Skeletal muscle tissue (tissue), 4 donors: Measurements from ENCODE around the gene IL4I1. TPM values are rescaled to one million over a fixed set of nuclear protein-coding genes. Genes with fewer than 3 reads are reported as not detected.

ENCODE experiments used
- H3K27ac ChIP-seq: one replicate; pipeline ENCODE4 v1.7.0; 2013; ENCODE audit warnings: mild to moderate bottlenecking, low read depth, low read length, inconsistent platforms
- H3K27me3 ChIP-seq, 3 donors: one replicate each; pipeline ENCODE4 v1.7.0; 2013; ENCODE audit warnings: low read length in 3 of 3; ENCODE audit not compliant: control insufficient read depth in 3 of 3, insufficient read depth in 3 of 3
- H3K36me3 ChIP-seq, 3 donors: one replicate each; pipeline ENCODE4 v1.7.0; 2013; ENCODE audit warnings: low read length in 3 of 3; ENCODE audit not compliant: control insufficient read depth in 3 of 3, insufficient read depth in 3 of 3
- H3K4me1 ChIP-seq, 3 donors: one replicate each; pipeline ENCODE4 v1.7.0; 2013; ENCODE audit warnings: low read length in 3 of 3, mild to moderate bottlenecking in 3 of 3; ENCODE audit not compliant: control insufficient read depth in 3 of 3, insufficient read depth in 3 of 3
- H3K4me3 ChIP-seq, 3 donors: one replicate each; pipeline ENCODE4 v1.7.0; 2013; ENCODE audit warnings: low read length in 3 of 3
- H3K9ac ChIP-seq, 3 donors: one replicate each; pipeline ENCODE4 v1.7.0; 2013; ENCODE audit warnings: low read length in 3 of 3, mild to moderate bottlenecking in 3 of 3, moderate library complexity in 2 of 3, low read depth in 1 of 3
- H3K9me3 ChIP-seq, 3 donors: one replicate each; pipeline ENCODE4 v1.7.0; 2013; ENCODE audit warnings: low read length in 3 of 3; ENCODE audit not compliant: control insufficient read depth in 3 of 3
- total RNA-seq: library from RNA; depleted of rRNA; stranded (reverse); fragments of >200 nt; gene quantifications from one replicate; pipeline ENCODE4 v1.2.3, GENCODE V29; 2014
- donor health status: Osteomylitis.

Gene IL4I1
- total RNA-seq, 1 donor from 2014 or later: 0.52 TPM

DNA sequence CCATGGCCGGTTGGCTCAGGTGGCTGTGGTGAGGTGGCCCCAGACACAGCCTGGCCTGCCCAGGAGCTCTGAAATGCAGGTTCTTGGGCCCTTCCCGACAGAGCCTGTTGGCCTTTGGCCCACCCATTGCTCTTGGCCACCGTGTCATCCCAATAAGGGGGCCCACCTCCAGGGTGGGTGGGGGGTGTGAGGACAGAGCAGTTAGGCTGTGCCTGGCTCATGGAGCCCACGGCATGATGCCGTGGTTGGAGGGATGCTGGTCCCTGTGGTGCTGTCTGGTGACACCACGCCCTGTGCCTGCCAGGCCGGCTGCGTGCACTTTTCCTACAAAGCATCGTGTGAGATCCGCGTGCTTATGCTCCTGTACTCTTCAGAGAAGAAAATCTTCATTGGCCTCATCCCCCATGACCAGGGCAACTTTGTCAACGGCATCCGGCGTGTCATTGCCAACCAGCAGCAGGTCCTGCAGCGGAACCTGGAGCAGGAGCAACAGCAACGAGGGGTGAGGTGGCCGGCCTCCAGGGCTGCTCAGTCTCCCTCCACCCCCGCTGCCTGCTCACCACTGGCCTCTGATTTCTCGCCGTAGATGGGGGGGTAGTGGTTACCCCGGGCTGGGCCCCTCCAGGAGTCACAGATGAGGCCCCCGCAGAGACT is 36.9 kb downstream of the IL4I1 start:
- Histone ChIP-seq H3K9me3 (no peaks in the 10 kb centered on the region), H3K9ac (no peak overlapping the region), H3K4me1 (peaks cover under 1 to 13% (median 1%) of the 10 kb centered on the region in 3 donors), H3K36me3 (peaks cover 53 to 69% (median 68%) of the 10 kb centered on the region in 3 donors), H3K4me3 (no peak overlapping the region), H3K27ac (no peak overlapping the region), H3K27me3 (no peaks in the 10 kb centered on the region)

- Histone ChIP-seq H3K4me1 (peaks cover 7 to 17% (median 8%) of the 10 kb centered on the region in 3 donors), H3K27ac (no peak overlapping the region), H3K9me3 (no peaks in the 10 kb centered on the region), H3K36me3 (peaks cover 43 to 64% (median 61%) of the 10 kb centered on the region in 3 donors), H3K4me3 (no peak overlapping the region), H3K27me3 (no peaks in the 10 kb centered on the region), H3K9ac (peak overlapping the region in 1 of 3 donors; percentile 25)
Measured at GRCh38 chr19:49858088-49858985, 38.4 kb downstream of the IL4I1 start.

GRCh38 chr19:49857838-49858087 is 38.9 kb downstream of the IL4I1 start:
- H3K4me1 ChIP-seq: peaks cover 11 to 22% (median 12%) of the 10 kb centered on the region in 3 donors
- no peaks in the 10 kb centered on the region for H3K27me3 ChIP-seq
- no peak overlapping the region for H3K27ac ChIP-seq
- peak overlapping the region in 1 of 3 donors; percentile 25 for H3K9ac ChIP-seq
- H3K4me3 ChIP-seq: no peak overlapping the region
- H3K9me3 ChIP-seq: no peaks in the 10 kb centered on the region
- H3K36me3 ChIP-seq: peaks cover 39 to 61% (median 58%) of the 10 kb centered on the region in 3 donors

DNA sequence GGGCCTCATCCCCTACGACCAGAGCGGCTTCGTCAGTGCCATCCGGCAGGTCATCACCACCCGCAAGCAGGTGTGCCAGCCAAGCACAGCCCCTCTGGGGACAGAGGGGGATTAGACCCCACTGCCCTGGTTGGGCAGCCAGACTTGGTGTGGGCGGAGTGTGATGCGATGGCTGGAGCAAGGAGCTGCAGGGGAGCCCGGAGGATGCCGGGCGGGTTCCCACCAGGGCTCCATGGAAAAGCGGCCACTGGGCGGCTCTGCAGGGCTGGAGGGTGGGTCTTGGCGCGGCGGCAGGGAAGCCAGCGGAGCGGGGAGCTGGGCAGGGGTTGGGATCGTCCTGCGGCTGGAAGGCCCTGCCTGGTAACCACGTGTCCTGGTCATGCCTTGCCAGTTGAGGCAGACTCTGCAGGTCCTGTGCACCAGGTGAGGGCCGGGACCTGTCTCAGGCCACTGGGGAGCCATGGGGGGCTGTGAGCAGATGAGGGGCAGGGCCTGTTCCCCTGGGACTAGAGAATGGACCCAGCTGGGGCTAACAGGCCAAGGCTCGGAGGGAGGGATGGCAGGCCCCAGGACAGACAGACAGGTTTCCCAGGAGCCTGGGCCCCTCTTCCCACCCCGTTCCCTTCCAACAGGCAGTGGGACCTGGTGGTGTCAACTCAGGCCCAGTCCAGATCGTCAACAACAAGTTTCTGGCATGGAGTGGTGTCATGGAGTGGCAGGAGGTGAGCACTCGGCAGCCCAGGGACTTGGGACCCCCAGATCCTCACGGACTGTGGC is 39.4 kb downstream of the IL4I1 start:
- Histone ChIP-seq H3K9ac (peak overlapping the region in 1 of 3 donors; percentile 25), H3K27ac (no peak overlapping the region), H3K4me3 (no peak overlapping the region), H3K27me3 (no peaks in the 10 kb centered on the region), H3K36me3 (peaks cover 39 to 61% (median 58%) of the 10 kb centered on the region in 3 donors), H3K4me1 (peaks cover 16 to 27% (median 17%) of the 10 kb centered on the region in 3 donors), H3K9me3 (no peaks in the 10 kb centered on the region)

DNA sequence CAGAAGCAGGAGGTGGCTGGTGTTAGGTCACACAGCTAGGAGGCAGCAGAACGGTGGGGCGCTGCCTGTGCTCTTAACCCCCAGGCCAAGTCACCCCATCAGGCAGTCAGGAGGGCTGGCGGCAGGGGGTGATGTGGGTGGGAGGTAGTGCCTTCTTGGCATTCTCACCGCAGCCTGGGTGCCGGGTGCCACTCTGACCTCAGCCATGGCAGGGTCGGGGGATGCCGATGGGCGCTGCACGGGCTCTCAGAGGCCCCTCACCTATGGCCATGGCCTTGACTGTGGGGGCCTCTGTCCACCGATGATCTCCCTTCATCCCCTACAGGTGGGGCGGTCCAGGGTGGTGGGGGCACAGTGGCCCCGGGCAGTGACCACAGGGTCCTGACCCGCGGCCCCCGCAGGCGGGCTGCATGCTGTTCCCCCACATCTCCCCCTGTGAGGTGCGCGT is 40.1 kb downstream of the IL4I1 start:
- no peak overlapping the region for H3K4me3 ChIP-seq
- H3K4me1 ChIP-seq: peaks cover 21 to 32% (median 22%) of the 10 kb centered on the region in 3 donors
- H3K27ac ChIP-seq: no peak overlapping the region
- H3K9me3 ChIP-seq: no peaks in the 10 kb centered on the region
- H3K9ac ChIP-seq: no peak overlapping the region
- H3K27me3 ChIP-seq: no peaks in the 10 kb centered on the region
- peaks cover 39 to 57% (median 54%) of the 10 kb centered on the region in 3 donors for H3K36me3 ChIP-seq

- Histone ChIP-seq H3K9me3 (no peaks in the 10 kb centered on the region), H3K36me3 (peaks cover 39 to 53% (median 51%) of the 10 kb centered on the region in 3 donors), H3K4me1 (peaks cover 21 to 32% (median 22%) of the 10 kb centered on the region in 3 donors), H3K27me3 (no peaks in the 10 kb centered on the region), H3K4me3 (no peak overlapping the region), H3K9ac (peak overlapping the region in 2 of 3 donors; percentile 8 to 14), H3K27ac (no peak overlapping the region)
Measured at GRCh38 chr19:49855676-49856573, 40.8 kb downstream of the IL4I1 start.

DNA sequence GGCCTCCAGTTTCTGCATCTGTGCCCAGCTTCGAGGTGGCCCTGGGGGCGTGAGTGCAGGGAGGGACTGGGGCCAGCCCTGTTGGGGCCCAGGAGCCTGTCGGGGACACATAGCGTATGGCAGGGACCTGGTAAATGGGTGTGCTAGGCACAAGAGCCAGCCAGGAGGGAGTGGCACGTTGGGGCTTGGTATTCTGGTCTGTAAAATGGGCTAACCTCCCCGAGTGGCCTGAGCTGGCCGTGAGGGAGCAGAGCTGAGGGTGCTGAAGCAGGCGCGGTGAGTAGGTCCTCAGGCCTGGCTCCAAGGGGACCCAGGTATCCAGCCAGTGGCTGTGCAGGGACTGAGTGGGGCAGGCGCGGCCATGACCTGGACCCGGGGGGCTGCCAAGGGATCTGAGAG is 41.4 kb downstream of the IL4I1 start:
- peaks cover 39 to 47% (median 45%) of the 10 kb centered on the region in 3 donors for H3K36me3 ChIP-seq
- H3K4me1 ChIP-seq: peaks cover 21 to 32% (median 22%) of the 10 kb centered on the region in 3 donors
- no peak overlapping the region for H3K4me3 ChIP-seq
- H3K9ac ChIP-seq: peak overlapping the region in 2 of 3 donors; percentile 14 to 40
- no peaks in the 10 kb centered on the region for H3K9me3 ChIP-seq
- H3K27ac ChIP-seq: no peak overlapping the region
- H3K27me3 ChIP-seq: no peaks in the 10 kb centered on the region

DNA sequence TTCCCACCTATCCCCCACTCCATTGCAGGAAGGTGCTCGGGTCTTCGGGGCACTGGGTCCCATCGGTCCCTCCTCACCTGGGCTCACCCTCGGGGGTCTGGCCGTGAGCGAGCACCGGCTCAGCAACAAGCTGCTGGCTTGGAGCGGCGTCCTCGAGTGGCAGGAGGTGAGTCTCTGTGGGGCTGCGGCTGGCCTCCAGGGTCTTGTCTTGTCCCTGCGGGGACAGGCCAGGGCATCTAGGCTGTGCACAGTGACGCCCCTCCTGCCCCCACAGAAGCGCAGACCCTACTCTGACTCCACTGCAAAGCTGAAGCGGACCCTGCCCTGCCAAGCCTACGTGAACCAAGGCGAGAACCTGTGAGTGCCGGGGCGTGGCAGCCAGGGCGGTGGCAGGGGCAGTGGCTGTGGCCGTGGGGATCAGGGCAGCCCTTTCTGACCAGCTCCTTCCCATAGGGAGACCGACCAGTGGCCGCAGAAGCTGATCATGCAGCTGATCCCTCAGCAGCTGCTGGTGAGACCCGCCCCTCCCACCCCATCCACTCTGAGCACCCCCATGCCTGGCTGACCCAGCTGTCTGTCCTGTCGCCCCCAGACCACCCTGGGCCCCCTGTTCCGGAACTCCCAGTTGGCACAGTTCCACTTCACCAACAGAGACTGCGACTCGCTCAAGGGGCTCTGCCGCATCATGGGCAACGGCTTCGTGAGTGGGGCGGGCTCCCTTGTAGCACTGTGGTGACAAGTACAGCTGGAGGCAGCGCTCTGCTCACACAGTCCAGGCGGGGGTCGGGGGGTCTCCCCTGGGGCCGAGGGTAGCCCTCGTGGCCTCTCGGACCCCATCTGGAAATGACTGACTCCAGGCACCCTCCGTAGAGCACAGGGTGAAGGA is 42.1 kb downstream of the IL4I1 start:
- no peaks in the 10 kb centered on the region for H3K9me3 ChIP-seq
- H3K27me3 ChIP-seq: no peaks in the 10 kb centered on the region
- H3K36me3 ChIP-seq: peaks cover 35 to 41% (median 39%) of the 10 kb centered on the region in 3 donors
- H3K4me3 ChIP-seq: no peak overlapping the region
- peaks cover 26 to 38% (median 27%) of the 10 kb centered on the region in 3 donors for H3K4me1 ChIP-seq
- peak overlapping the region in 2 of 3 donors; percentile 45 to 56 for H3K9ac ChIP-seq
- no peak overlapping the region for H3K27ac ChIP-seq
